Tibial nerve (tissue), 4 donors: ENCODE data around the gene RICTOR. TPM values are rescaled to one million over a fixed set of nuclear protein-coding genes. Genes with fewer than 3 reads are reported as not detected.

Source experiments
- DNase-seq, 2 donors: peaks; one replicate each; pipeline ENCODE4 v3.0.0-alpha.2; 2019; ENCODE audit warnings: low spot score in 2 of 2
- H3K27ac ChIP-seq, 4 donors: fragments of 200-600 bp; sonication (generic) in 3 of 4; one replicate each; pipeline ENCODE4 v1.5.1; 2017 to 2019; ENCODE audit warnings: mild to moderate bottlenecking in 1 of 4
- H3K27me3 ChIP-seq, 2 donors: fragments of 200-600 bp; sonication (generic) in 1 of 2; one replicate each; pipeline versions ENCODE4 v1.5.1 to v1.6.0; 2017 to 2019
- H3K36me3 ChIP-seq, 3 donors: fragments of 200-600 bp; sonication (generic); one replicate each; pipeline ENCODE4 v1.5.1; 2018 to 2019
- H3K4me1 ChIP-seq, 4 donors: fragments of 200-600 bp; sonication (generic) in 3 of 4; one replicate each; pipeline ENCODE4 v1.5.1; 2017 to 2019
- H3K4me3 ChIP-seq, 4 donors: fragments of 200-600 bp; sonication (generic) in 3 of 4; one replicate each; pipeline ENCODE4 v1.5.1; 2017 to 2019; ENCODE audit warnings: mild to moderate bottlenecking in 1 of 4, moderate library complexity in 1 of 4
- H3K9me3 ChIP-seq, 4 donors: fragments of 200-600 bp; sonication (generic) in 3 of 4; one replicate each; pipeline ENCODE4 v1.5.1; 2017 to 2019
- CTCF ChIP-seq, 5 experiments: fragments of 200-600 bp in 3 of 5; fragments of 450-650 bp in 2 of 5; sonication (generic) in 3 of 5; IDR thresholded peaks; one replicate each; pipeline ENCODE4 v1.5.1; 2016 to 2019; ENCODE audit warnings: antibody characterized with exemption in 5 of 5, mild to moderate bottlenecking in 3 of 5, moderate library complexity in 2 of 5
- EP300 ChIP-seq, 2 donors: sonication (generic); formaldehyde crosslinking; IDR thresholded peaks; one replicate each; pipeline ENCODE4 v1.6.1; 2017; ENCODE audit warnings: antibody characterized with exemption in 2 of 2, mild to moderate bottlenecking in 1 of 2
- POLR2A ChIP-seq, 2 donors: fragments of 450-650 bp; IDR thresholded peaks; one replicate each; pipeline ENCODE4 v1.6.1; 2017; ENCODE audit warnings: antibody characterized with exemption in 2 of 2, mild to moderate bottlenecking in 2 of 2, moderate library complexity in 2 of 2
- WGBS, 2 donors: methylation state at CpG; one replicate each; pipeline ENCODE4 v1.1.5; 2018; 5-methylcytosine and 5-hydroxymethylcytosine counted together
- total RNA-seq, 4 donors: library from RNA; depleted of rRNA; stranded (reverse); fragments of >200 nt; gene quantifications; one replicate each; pipeline ENCODE4 v1.1.0, GENCODE V29; 2016

RICTOR gene
- total RNA-seq, 4 donors from 2014 or later = 33.9 to 59.0 (median 44.3) TPM

GRCh38 chr5:38935437-38935836 is 138.8 kb downstream of the RICTOR start:
- H3K27ac ChIP-seq = no peak overlapping the region
- no peaks in the 10 kb centered on the region for H3K9me3 ChIP-seq
- H3K27me3 ChIP-seq = no peaks in the 10 kb centered on the region
- 0 to 56% methylated on average over 1 of the region's 1 CpG for WGBS, 2 donors
- H3K4me1 ChIP-seq = no peaks in the 10 kb centered on the region
- H3K4me3 ChIP-seq = no peak overlapping the region
- DNase-seq = no peak
- TF ChIP-seq CTCF (IDR thresholded peaks at IDR 0.05) = no peak
- TF ChIP-seq EP300 (IDR thresholded peaks at IDR 0.05) = no peak
- no peak for TF ChIP-seq POLR2A (IDR thresholded peaks at IDR 0.05)
- H3K36me3 ChIP-seq = peaks cover 0 to 80% (median 0%) of the 10 kb centered on the region in 3 donors

DNA sequence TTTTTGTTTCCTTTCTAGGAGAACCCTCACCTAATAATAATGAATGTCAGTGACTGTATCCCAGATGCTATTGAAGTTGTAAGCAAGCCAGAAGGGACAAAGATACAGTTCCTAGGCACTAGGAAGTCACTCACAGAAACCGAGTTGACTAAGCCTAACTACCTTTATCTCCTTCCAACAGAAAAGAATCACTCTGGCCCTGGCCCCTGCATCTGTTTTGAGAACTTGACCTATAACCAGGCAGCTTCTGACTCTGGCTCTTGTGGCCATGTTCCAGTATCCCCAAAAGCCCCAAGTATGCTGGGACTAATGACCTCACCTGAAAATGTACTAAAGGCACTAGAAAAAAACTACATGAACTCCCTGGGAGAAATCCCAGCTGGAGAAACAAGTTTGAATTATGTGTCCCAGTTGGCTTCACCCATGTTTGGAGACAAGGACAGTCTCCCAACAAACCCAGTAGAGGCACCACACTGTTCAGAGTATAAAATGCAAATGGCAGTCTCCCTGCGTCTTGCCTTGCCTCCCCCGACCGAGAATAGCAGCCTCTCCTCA is 141.3 kb downstream of the RICTOR start:
- Histone ChIP-seq H3K27me3 (no peaks in the 10 kb centered on the region), H3K4me3 (no peak overlapping the region), H3K36me3 (peaks cover 0 to 92% (median 0%) of the 10 kb centered on the region in 3 donors), H3K4me1 (no peaks in the 10 kb centered on the region), H3K9me3 (no peaks in the 10 kb centered on the region), H3K27ac (no peak overlapping the region)
- no peak for DNase-seq
- 78 to 82% methylated on average over 4 of the region's 4 CpGs for WGBS, 2 donors
- no peak for TF ChIP-seq POLR2A (IDR thresholded peaks at IDR 0.05)
- no peak for TF ChIP-seq CTCF (IDR thresholded peaks at IDR 0.05)

DNA sequence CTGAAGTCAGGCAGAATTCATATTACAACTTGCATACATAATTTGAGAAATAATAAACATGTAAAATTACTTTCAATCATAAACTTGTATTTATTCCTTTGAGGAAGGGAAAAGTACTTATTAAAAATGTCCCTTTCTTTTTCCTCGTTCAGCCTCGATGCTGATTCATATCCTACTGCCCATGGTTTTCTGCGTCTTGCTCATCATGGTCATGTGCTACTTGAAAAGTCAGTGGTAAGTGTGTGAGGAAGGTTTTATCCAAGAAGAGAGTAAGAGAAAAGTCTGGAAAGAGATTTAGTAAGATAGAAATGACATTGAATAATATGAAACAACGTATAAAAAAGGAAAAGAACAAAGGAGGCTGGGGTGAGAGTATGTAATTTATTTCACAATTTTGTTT is 142.5 kb downstream of the RICTOR start:
- Histone ChIP-seq H3K27me3 (no peaks in the 10 kb centered on the region), H3K9me3 (no peaks in the 10 kb centered on the region), H3K36me3 (peaks cover 0 to 92% (median 0%) of the 10 kb centered on the region in 3 donors), H3K4me1 (no peaks in the 10 kb centered on the region), H3K27ac (no peak overlapping the region), H3K4me3 (no peak overlapping the region)
- no peak for DNase-seq
- WGBS, 2 donors = 89 to 90% methylated on average over 4 of the region's 4 CpGs
- TF ChIP-seq POLR2A (IDR thresholded peaks at IDR 0.05) (no peak), EP300 (IDR thresholded peaks at IDR 0.05) (no peak), CTCF (IDR thresholded peaks at IDR 0.05) (no peak)

DNA sequence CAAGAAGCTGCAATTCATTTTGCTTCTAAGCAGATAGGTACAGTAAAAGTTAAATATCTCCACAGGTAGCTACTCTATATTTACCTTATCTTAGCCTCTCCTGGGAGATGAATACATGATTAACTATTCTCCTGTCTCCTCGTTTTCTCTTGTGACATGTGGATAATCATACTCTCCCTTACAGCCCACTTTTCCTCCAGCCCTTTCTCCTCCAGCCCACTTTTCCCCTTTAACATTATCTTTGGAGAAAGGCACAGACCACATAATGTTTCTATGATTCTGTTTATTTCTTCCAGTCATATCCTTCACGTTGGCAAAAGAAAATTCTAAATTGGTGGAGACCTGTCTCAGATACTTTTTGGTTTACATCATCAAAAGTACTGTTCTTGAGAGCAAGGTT is 144.4 kb downstream of the RICTOR start:
- WGBS, 2 donors = 57 to 65% methylated on average over 2 of the region's 2 CpGs
- TF ChIP-seq EP300 (IDR thresholded peaks at IDR 0.05) (no peak), POLR2A (IDR thresholded peaks at IDR 0.05) (no peak), CTCF (IDR thresholded peaks at IDR 0.05) (no peak)
- H3K27ac ChIP-seq = no peak overlapping the region
- H3K4me1 ChIP-seq = peaks cover 0 to 8% (median 3%) of the 10 kb centered on the region in 4 donors
- no peak overlapping the region for H3K4me3 ChIP-seq
- H3K27me3 ChIP-seq = no peaks in the 10 kb centered on the region
- H3K36me3 ChIP-seq = peaks cover 0 to 90% (median 0%) of the 10 kb centered on the region in 3 donors
- H3K9me3 ChIP-seq = no peaks in the 10 kb centered on the region
- DNase-seq = no peak

DNA sequence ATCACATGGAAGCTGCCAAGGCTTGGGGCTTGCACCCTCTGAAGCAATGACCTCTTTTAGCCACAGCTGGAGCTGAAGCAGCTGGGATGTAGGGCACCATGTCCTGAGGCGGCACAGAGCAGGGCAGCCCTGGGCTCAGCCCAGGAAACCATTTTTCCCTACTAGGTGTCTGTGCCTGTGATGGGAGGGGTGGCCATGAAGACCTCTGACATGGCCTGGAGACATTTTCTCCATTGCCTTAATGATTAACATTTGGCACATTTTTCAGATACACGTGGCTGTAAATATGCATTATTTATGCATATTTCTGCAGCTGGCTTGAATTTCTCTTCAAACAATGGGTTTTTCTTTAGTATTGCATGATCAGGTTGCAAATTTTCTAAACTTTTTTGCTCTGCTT is 146.7 kb downstream of the RICTOR start:
- H3K27me3 ChIP-seq = no peaks in the 10 kb centered on the region
- no peak for DNase-seq
- 59 to 65% methylated on average over 2 of the region's 2 CpGs for WGBS, 2 donors
- H3K27ac ChIP-seq = no peak overlapping the region
- no peaks in the 10 kb centered on the region for H3K9me3 ChIP-seq
- no peak for TF ChIP-seq EP300 (IDR thresholded peaks at IDR 0.05)
- TF ChIP-seq CTCF (IDR thresholded peaks at IDR 0.05) = no peak
- no peak for TF ChIP-seq POLR2A (IDR thresholded peaks at IDR 0.05)
- peaks cover 0 to 73% (median 0%) of the 10 kb centered on the region in 3 donors for H3K36me3 ChIP-seq
- H3K4me3 ChIP-seq = no peak overlapping the region
- H3K4me1 ChIP-seq = peaks cover 0 to 29% (median 3%) of the 10 kb centered on the region in 4 donors
